Smooth muscle cell (in vitro differentiated cells): ENCODE results near the gene TFCP2L1. TPM values are rescaled to one million over a fixed set of nuclear protein-coding genes. Genes with fewer than 3 reads are reported as not detected.

Experiments
- DNase-seq: peaks from one replicate; lab custom pipeline; 2025; ENCODE audit not compliant: unreplicated experiment; lab: John Stamatoyannopoulos, UW
- H2AFZ ChIP-seq: fragments of 200-600 bp; sonication (generic); 2 replicates; pipeline ENCODE4 v1.6.0; 2016; ENCODE audit warnings: antibody characterized with exemption, low read depth, mild to moderate bottlenecking
- H3F3A ChIP-seq: fragments of 200-600 bp; sonication (generic); 2 replicates; pipeline ENCODE4 v1.6.0; 2017; ENCODE audit warnings: antibody characterized with exemption, low read depth
- H3K27ac ChIP-seq: fragments of 200-600 bp; sonication (generic); 2 replicates; pipeline ENCODE4 v1.5.1; 2016; ENCODE audit warnings: low read depth, mild to moderate bottlenecking
- H3K27me3 ChIP-seq: fragments of 200-600 bp; sonication (generic); 2 replicates; pipeline ENCODE4 v1.6.1; 2016; ENCODE audit warnings: low read depth, mild to moderate bottlenecking
- H3K36me3 ChIP-seq: fragments of 200-600 bp; sonication (generic); 2 replicates; pipeline ENCODE4 v1.5.1; 2016; ENCODE audit warnings: low read depth
- H3K4me1 ChIP-seq: fragments of 200-600 bp; sonication (generic); 2 replicates; pipeline ENCODE4 v1.5.1; 2016; ENCODE audit warnings: low read depth
- H3K4me2 ChIP-seq: fragments of 200-600 bp; sonication (generic); 2 replicates; pipeline ENCODE4 v1.6.0; 2016; ENCODE audit warnings: mild to moderate bottlenecking
- H3K4me3 ChIP-seq: fragments of 200-600 bp; sonication (generic); 2 replicates; pipeline ENCODE4 v1.5.1; 2016; ENCODE audit warnings: mild to moderate bottlenecking
- H3K79me2 ChIP-seq: fragments of 200-600 bp; sonication (generic); 2 replicates; pipeline ENCODE4 v1.6.0; 2016; ENCODE audit warnings: low read depth, mild to moderate bottlenecking
- H3K9ac ChIP-seq: fragments of 200-600 bp; sonication (generic); 2 replicates; pipeline ENCODE4 v1.6.0; 2016; ENCODE audit warnings: low read depth
- H3K9me3 ChIP-seq: fragments of 200-600 bp; sonication (generic); replicated peaks from 2 replicates; pipeline ENCODE4 v1.5.1; 2016; ENCODE audit warnings: low read depth
- H4K20me1 ChIP-seq: fragments of 200-600 bp; sonication (generic); 2 replicates; pipeline ENCODE4 v1.6.0; 2016; ENCODE audit warnings: low read depth
- WGBS: methylation state at CpG from one replicate; pipeline ENCODE4 v1.1.7; 2016; ENCODE audit warnings: low lambda C conversion rate; 5-methylcytosine and 5-hydroxymethylcytosine counted together
- polyA plus RNA-seq: library from polyadenylated mRNA; unstranded; fragments of >200 nt; fragmentation: Nextera tagmentation; extraction: Ambion mirVana; gene quantifications from 2 replicates; pipeline ENCODE4 v1.2.1, GENCODE V29; 2016
- total RNA-seq: library from RNA; depleted of rRNA; stranded (reverse); fragments of >200 nt; gene quantifications from 2 replicates; pipeline ENCODE4 v1.2.3, GENCODE V29; 2014
- TF ChIP-seq, protein P1 (sequence below): fragments of 200-600 bp; sonication (generic); IDR thresholded peaks from 2 replicates; pipeline ENCODE4 v1.5.1; 2017; ENCODE audit warnings: borderline replicate concordance, mild to moderate bottlenecking, antibody characterized with exemption; ENCODE audit not compliant: insufficient read depth, poor library complexity, severe bottlenecking

TFCP2L1 gene
- total and polyA plus RNA-seq, 2 experiments from 2014 or later = 0.13 TPM; not detected in 1

DNA sequence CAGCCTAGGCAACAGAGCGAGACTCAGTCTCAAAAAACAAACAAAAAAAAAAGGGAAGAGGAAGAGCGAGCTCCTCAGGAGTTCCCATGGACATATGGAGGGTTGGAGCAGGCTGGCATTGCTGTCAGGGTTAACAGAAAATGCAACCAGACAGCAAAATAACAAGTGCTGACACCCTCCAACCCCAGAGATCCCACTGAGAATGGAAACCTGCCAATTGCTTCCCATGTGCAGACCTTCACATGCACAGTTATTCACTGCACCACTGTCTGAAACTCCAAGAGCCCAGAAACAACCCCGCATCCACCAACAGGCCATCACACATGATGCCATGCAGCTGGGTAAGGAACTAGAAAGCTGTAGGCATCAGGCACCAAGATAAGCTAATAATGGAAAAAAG lies 43.5 kb downstream of the TFCP2L1 start:
- Histone ChIP-seq H2AFZ (no peak overlapping the region), H3F3A (no peaks in the 10 kb centered on the region), H3K4me3 (no peak overlapping the region), H3K4me1 (no peaks in the 10 kb centered on the region), H3K4me2 (no peak overlapping the region), H3K27ac (no peak overlapping the region), H3K9ac (no peak overlapping the region), H3K79me2 (no peaks in the 10 kb centered on the region), H3K36me3 (no peaks in the 10 kb centered on the region), H4K20me1 (no peaks in the 10 kb centered on the region), H3K27me3 (peaks cover 6% of the 10 kb centered on the region), H3K9me3 (no peaks in the 10 kb centered on the region)
- 97% methylated on average over 3 of the region's 3 CpGs for WGBS
- TF ChIP-seq, protein P1, sequence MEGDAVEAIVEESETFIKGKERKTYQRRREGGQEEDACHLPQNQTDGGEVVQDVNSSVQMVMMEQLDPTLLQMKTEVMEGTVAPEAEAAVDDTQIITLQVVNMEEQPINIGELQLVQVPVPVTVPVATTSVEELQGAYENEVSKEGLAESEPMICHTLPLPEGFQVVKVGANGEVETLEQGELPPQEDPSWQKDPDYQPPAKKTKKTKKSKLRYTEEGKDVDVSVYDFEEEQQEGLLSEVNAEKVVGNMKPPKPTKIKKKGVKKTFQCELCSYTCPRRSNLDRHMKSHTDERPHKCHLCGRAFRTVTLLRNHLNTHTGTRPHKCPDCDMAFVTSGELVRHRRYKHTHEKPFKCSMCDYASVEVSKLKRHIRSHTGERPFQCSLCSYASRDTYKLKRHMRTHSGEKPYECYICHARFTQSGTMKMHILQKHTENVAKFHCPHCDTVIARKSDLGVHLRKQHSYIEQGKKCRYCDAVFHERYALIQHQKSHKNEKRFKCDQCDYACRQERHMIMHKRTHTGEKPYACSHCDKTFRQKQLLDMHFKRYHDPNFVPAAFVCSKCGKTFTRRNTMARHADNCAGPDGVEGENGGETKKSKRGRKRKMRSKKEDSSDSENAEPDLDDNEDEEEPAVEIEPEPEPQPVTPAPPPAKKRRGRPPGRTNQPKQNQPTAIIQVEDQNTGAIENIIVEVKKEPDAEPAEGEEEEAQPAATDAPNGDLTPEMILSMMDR = no peak
- no peak for DNase-seq

DNA sequence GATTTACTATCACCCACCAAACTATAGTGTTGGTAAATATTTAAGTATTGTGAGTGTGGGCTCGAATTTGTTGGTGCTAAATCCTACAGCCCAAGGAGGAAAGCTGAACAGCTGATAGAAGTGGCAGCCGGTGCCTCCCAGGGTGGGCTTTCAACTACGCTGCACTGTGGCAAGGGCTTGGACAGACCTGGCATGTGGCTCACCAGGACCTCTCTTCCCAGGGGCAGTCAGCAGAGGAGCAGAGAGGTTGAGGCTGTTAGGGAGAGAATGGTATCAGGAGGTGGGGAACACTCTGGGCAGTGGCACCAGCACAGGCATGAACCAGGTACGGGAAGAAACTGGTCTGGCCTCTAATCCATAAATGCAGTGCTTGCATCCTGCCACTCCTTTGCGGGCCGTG lies 44.6 kb downstream of the TFCP2L1 start:
- H3K9ac ChIP-seq = no peak overlapping the region
- no peak overlapping the region for H3K4me2 ChIP-seq
- H3K27me3 ChIP-seq = peaks cover 6% of the 10 kb centered on the region
- no peaks in the 10 kb centered on the region for H3K36me3 ChIP-seq
- no peaks in the 10 kb centered on the region for H3K9me3 ChIP-seq
- TF ChIP-seq, protein P1 = no peak
- H3K4me1 ChIP-seq = no peaks in the 10 kb centered on the region
- no peaks in the 10 kb centered on the region for H3K79me2 ChIP-seq
- H3K4me3 ChIP-seq = no peak overlapping the region
- no peak for DNase-seq
- no peak overlapping the region for H3K27ac ChIP-seq
- H4K20me1 ChIP-seq = no peaks in the 10 kb centered on the region
- 89% methylated on average over 6 of the region's 6 CpGs for WGBS
- H3F3A ChIP-seq = no peaks in the 10 kb centered on the region
- no peak overlapping the region for H2AFZ ChIP-seq

DNA sequence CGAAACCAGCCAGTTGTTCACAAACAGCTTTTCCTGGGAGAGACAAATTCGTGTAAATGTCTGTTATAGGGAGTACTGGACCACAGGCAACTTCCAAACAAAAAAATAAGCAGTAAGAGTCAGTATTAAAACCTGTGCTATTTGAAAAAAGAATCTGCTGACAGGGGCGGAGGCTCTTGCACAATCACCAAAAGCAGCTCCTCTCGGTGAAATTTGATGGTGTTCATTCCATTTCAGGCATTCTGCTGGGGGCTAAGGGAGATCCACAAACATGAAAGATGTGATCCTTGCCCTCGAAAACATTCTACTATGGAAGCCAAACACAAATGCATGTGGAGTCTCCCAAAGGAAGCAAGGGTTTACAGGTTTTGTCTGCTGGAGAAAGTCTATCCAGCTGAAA lies 45.0 kb downstream of the TFCP2L1 start:
- Histone ChIP-seq H4K20me1 (no peaks in the 10 kb centered on the region), H3K27me3 (peaks cover 6% of the 10 kb centered on the region), H3F3A (no peaks in the 10 kb centered on the region), H3K4me1 (no peaks in the 10 kb centered on the region), H3K9me3 (no peaks in the 10 kb centered on the region), H3K9ac (no peak overlapping the region), H3K4me3 (no peak overlapping the region), H3K27ac (no peak overlapping the region), H2AFZ (no peak overlapping the region), H3K79me2 (no peaks in the 10 kb centered on the region), H3K4me2 (no peak overlapping the region), H3K36me3 (no peaks in the 10 kb centered on the region)
- no peak for DNase-seq
- 84% methylated on average over 5 of the region's 5 CpGs for WGBS
- TF ChIP-seq, protein P1 = no peak

DNA sequence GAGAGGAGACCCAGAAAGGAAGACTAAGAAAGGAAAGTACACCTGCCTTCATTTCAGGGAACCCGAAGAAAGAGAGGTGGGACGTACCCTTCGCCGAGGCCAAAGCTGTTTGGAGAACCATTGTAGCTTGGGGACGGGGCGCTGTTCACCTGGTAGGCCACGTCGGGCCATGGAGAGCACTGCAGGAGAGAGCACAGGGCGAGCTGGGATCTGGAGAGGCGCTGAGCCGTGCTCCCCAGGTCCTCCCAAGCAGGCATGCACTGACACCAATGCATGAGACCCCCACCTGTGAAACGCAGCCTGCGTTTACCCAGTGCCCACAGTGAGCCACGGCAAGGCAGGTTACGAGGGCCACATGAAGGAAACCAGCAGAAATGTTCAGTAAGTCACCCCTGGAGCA lies 45.5 kb downstream of the TFCP2L1 start:
- Histone ChIP-seq H3K4me1 (no peaks in the 10 kb centered on the region), H3K4me3 (no peak overlapping the region), H3K4me2 (no peak overlapping the region), H3K27ac (no peak overlapping the region), H3K36me3 (no peaks in the 10 kb centered on the region), H3F3A (no peaks in the 10 kb centered on the region), H3K9me3 (no peaks in the 10 kb centered on the region), H3K79me2 (no peaks in the 10 kb centered on the region), H2AFZ (no peak overlapping the region), H4K20me1 (no peaks in the 10 kb centered on the region), H3K9ac (no peak overlapping the region), H3K27me3 (peaks cover 6% of the 10 kb centered on the region)
- TF ChIP-seq, protein P1 = no peak
- 95% methylated on average over 15 of the region's 15 CpGs for WGBS
- no peak for DNase-seq
